ENCODE measurements around the gene CSNK1E. TPM values are rescaled to one million over a fixed set of nuclear protein-coding genes. Genes with fewer than 3 reads are reported as not detected.

Gene CSNK1E
- total and polyA plus RNA-seq, 7 donors, result 33.4 to 193 (median 50.1) TPM

- ATAC-seq (no peak), DNase-seq (no peak)
- peaks cover 70% of the 10 kb centered on the region for H3K4me1 ChIP-seq
- 54 to 70% (median 59%) methylated on average over 4 of the region's 4 CpGs for WGBS, 3 donors
- TF ChIP-seq CTCF (IDR thresholded peaks at IDR 0.05), result no peak
- no peaks in the 10 kb centered on the region for H3K9me3 ChIP-seq
- peaks cover 0 to 11% of the 10 kb centered on the region in 2 donors for H3K36me3 ChIP-seq (ENCODE audit: insufficient read depth in 1 of 2, low read depth in 1 of 2)
- peak overlapping the region; percentile 2 for H3K4me3 ChIP-seq
- H3K27ac ChIP-seq, result peak overlapping the region; percentile 96
- intact Hi-C loops (cut with DNase I), result no loop called here
- no peaks in the 10 kb centered on the region for H3K27me3 ChIP-seq (ENCODE audit: insufficient read depth in 3 of 3, low read length in 2 of 3)
Observed at GRCh38 chr22:38311323-38311620, 6.0 kb downstream of the CSNK1E start.

DNA sequence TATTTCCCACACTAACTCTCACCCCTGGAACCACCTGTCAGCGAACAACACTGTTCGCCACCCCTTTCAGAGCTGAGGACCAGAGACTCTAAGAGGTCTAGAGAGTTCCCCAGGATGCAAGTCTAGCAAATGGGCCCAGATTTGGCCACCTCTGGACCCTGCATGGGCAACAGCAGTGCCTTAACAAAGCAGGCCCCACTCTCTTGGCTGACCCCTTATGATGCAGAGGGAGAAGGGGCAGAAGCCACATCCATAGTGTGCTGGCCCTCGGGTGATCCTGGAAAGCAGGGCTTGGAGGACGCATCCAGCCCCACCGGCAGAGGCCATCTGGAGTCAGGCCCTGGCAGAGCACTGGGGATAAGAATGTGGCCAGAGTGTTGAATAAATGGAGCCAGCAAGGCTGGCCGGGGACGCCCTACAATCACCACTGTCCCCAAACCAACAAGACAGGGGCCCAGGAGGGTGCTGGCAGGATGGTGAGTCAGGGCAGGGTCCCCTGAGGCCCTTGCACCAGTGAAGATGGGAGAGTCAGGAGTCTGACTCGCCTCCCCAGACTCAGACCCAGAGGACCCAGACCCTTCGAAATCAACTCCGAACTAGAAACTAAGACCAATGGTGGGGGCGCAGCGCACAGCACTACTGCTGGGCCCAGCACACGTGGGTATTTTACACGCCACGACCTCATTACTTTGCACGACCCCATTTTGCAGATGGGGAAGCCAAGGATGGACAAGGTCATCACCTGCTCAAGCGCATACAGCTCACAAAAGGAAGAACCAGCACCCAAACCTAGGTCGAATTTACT, 6.5 kb downstream of the CSNK1E start:
- H3K9me3 ChIP-seq, result no peaks in the 10 kb centered on the region
- DNase-seq, result peak in 1 of 2 donors; percentile 69
- H3K36me3 ChIP-seq (ENCODE audit: insufficient read depth in 1 of 2, low read depth in 1 of 2), result peaks cover 0 to 11% of the 10 kb centered on the region in 2 donors
- ATAC-seq, result peak in 1 of 4 donors; percentile 18
- intact Hi-C loops (cut with DNase I), result no loop called here
- WGBS, 3 donors, result 46 to 55% (median 49%) methylated on average over 18 of the region's 18 CpGs
- H3K27ac ChIP-seq, result peak overlapping the region; percentile 96
- peak overlapping the region; percentile 22 for H3K4me3 ChIP-seq
- TF ChIP-seq CTCF (IDR thresholded peaks at IDR 0.05), result no peak
- peaks cover 75% of the 10 kb centered on the region for H3K4me1 ChIP-seq
- no peaks in the 10 kb centered on the region for H3K27me3 ChIP-seq (ENCODE audit: insufficient read depth in 3 of 3, low read length in 2 of 3)

DNA sequence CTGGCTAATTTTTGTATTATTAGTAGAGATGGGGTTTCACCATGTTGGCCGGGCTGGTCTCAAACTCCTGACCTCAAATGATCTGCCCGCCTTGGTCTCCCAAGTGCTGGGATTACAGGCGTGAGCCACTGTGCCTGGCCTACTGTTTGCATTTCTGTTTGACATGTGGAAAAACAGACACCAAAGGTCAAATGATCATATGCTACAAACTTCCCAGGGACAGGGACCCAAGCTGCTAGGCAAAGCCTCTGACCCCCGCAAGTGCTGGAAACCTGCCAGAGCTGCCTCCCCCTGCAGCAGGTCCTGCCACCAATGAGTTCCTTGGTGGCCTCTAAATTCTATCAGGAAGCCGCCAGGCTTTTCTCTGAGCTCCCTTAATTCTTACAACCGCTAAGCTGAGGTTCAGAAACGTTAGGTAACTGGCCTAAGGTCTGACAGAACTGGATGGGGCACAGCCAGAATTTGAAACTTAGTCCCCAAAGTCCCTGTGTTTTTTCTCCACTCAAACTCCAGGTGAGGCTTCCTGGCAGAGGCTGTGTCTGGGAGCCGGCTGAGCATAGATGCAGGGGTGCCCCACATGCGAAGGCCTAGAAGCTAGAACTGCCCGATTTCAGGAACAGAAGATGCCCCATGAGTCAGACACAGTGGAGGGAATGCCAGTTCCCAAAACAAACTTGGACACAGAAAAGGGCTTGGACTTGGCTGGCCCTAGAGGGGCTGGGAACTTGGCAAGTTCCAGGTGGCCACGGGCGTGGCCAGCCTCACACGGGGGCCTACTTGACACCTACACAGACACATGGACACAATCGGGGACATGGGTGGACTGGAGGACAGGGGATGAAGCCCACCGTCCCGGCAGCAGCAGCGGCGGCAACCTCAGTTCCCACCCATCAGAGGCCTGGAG, 7.4 kb downstream of the CSNK1E start:
- DNase-seq (peak in 1 of 2 donors; percentile 66), ATAC-seq (peak; percentile 23 to 69 (median 47))
- peaks cover 0 to 11% of the 10 kb centered on the region in 2 donors for H3K36me3 ChIP-seq (ENCODE audit: insufficient read depth in 1 of 2, low read depth in 1 of 2)
- no peaks in the 10 kb centered on the region for H3K9me3 ChIP-seq
- peaks cover 81% of the 10 kb centered on the region for H3K4me1 ChIP-seq
- peak overlapping the region; percentile 96 for H3K27ac ChIP-seq
- WGBS, 3 donors, result 29 to 52% (median 32%) methylated on average over 18 of the region's 18 CpGs
- H3K27me3 ChIP-seq (ENCODE audit: insufficient read depth in 3 of 3, low read length in 2 of 3), result no peaks in the 10 kb centered on the region
- TF ChIP-seq CTCF (IDR thresholded peaks at IDR 0.05), result no peak
- intact Hi-C loops (cut with DNase I), result loop anchor here in 1 of 2 donors (5.0 kb wide), 1 partner anchor 48 kb away; no protein-coding TSS in a partner anchor
- peak overlapping the region; percentile 22 for H3K4me3 ChIP-seq

GRCh38 chr22:38308791-38309498, 8.3 kb downstream of the CSNK1E start:
- TF ChIP-seq CTCF (IDR thresholded peaks at IDR 0.05), result no peak
- DNase-seq, result no peak
- 66 to 81% (median 72%) methylated on average over 10 of the region's 10 CpGs for WGBS, 3 donors
- no peak overlapping the region for H3K4me3 ChIP-seq
- peaks cover 0 to 11% of the 10 kb centered on the region in 2 donors for H3K36me3 ChIP-seq (ENCODE audit: insufficient read depth in 1 of 2, low read depth in 1 of 2)
- no peaks in the 10 kb centered on the region for H3K9me3 ChIP-seq
- peaks cover 81% of the 10 kb centered on the region for H3K4me1 ChIP-seq
- ATAC-seq, result no peak
- no peaks in the 10 kb centered on the region for H3K27me3 ChIP-seq (ENCODE audit: insufficient read depth in 3 of 3, low read length in 2 of 3)
- peak overlapping the region; percentile 96 for H3K27ac ChIP-seq
- intact Hi-C loops (cut with DNase I), result loop anchor here in 1 of 2 donors (5.0 kb wide), 1 partner anchor 47 kb away; no protein-coding TSS in a partner anchor

Measured in psoas muscle (tissue), 8 donors.